ENCODE results near the gene TMEM184A. TPM values are rescaled to one million over a fixed set of nuclear protein-coding genes. Genes with fewer than 3 reads are reported as not detected.

The TMEM184A gene
- total RNA-seq, 1 donor from 2014 or later = 6.6 TPM

- H3K27ac Mint-ChIP-seq = no peak overlapping the region
- no peaks in the 10 kb centered on the region for H3K36me3 Mint-ChIP-seq
- no peaks in the 10 kb centered on the region for H3K9me3 Mint-ChIP-seq
- no peak for TF ChIP-seq CTCF (conservative IDR thresholded peaks at IDR 0.05)
- H3K4me1 Mint-ChIP-seq (ENCODE audit: unreplicated experiment) = peaks cover 5% of the 10 kb centered on the region
- no peak overlapping the region for H3K4me3 Mint-ChIP-seq
- no peak for DNase-seq (ENCODE audit: extremely low spot score, unreplicated experiment)
- peaks cover 49% of the 10 kb centered on the region for H3K27me3 Mint-ChIP-seq
Measured at GRCh38 chr7:1592299-1592871, 36.4 kb upstream of the TMEM184A start.

DNA sequence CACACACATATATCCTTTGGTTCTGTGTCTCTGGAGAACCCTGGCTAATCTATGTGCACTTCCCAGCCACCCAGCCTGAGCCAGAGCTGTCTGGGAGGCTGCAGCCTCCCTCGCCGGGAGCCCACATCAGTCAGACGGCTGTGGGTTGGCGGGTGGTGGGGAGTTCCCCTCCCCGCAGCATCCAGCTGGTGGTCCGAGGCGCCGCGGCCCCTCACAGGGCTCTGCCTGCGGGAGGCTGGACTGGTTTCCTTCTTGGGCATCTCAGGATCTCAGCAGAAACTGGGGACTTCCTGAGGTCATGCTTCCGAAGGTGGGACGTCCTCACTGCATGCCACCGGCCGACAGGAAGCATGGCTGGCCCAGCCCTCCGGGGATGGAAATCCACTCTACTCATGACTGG is 35.9 kb upstream of the TMEM184A start:
- TF ChIP-seq CTCF (conservative IDR thresholded peaks at IDR 0.05) = no peak
- Mint-ChIP-seq H3K27ac (no peak overlapping the region), H3K27me3 (peaks cover 47% of the 10 kb centered on the region), H3K4me1 (ENCODE audit: unreplicated experiment) (peaks cover 5% of the 10 kb centered on the region), H3K36me3 (no peaks in the 10 kb centered on the region), H3K9me3 (no peaks in the 10 kb centered on the region), H3K4me3 (no peak overlapping the region)
- DNase-seq (ENCODE audit: extremely low spot score, unreplicated experiment) = no peak

DNA sequence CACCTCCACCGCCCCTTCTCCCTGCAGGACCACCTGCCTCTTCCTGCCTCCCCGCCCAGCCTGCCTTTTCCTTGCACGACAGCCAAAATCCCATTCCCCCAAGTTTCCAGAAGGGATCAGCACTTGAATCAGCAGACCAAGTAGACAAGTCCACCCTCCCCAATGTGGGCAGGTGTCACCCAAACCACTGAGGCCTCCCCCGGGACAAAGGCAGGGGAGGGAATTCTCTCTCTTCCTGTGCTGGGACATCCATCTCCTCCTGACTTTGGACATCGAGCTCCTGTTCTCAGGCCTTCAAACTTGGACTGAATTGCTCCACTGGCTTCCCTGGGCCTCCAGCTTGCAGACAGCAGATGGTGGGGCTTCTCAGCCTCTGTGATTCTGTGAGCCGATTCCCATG is 35.4 kb upstream of the TMEM184A start:
- Mint-ChIP-seq H3K27me3 (peaks cover 44% of the 10 kb centered on the region), H3K27ac (no peak overlapping the region), H3K4me1 (ENCODE audit: unreplicated experiment) (peaks cover 5% of the 10 kb centered on the region), H3K4me3 (no peak overlapping the region), H3K36me3 (no peaks in the 10 kb centered on the region), H3K9me3 (no peaks in the 10 kb centered on the region)
- DNase-seq (ENCODE audit: extremely low spot score, unreplicated experiment) = no peak
- TF ChIP-seq CTCF (conservative IDR thresholded peaks at IDR 0.05) = no peak

DNA sequence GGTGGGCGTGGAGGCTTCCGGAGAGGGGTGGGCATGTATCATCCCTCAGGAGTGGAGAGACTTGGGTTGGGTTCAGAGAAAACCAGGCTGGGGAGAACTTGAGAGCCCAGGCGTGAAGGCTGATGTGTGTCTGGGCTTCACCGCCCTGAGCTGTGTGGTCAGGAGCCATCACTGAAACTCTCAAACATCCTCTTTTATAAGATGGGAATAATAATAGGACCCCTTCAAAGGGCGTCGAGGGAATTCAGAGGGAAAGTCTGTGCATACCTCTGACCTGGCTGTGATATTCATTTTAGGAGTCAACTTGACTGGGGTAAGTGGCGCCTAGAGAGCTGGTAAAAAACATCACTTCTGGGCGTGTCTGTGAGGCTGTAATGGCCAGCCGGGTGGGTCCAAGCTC is 34.9 kb upstream of the TMEM184A start:
- no peak overlapping the region for H3K27ac Mint-ChIP-seq
- H3K36me3 Mint-ChIP-seq = no peaks in the 10 kb centered on the region
- DNase-seq (ENCODE audit: extremely low spot score, unreplicated experiment) = no peak
- H3K9me3 Mint-ChIP-seq = no peaks in the 10 kb centered on the region
- H3K4me1 Mint-ChIP-seq (ENCODE audit: unreplicated experiment) = peaks cover 5% of the 10 kb centered on the region
- peaks cover 39% of the 10 kb centered on the region for H3K27me3 Mint-ChIP-seq
- no peak for TF ChIP-seq CTCF (conservative IDR thresholded peaks at IDR 0.05)
- no peak overlapping the region for H3K4me3 Mint-ChIP-seq

GRCh38 chr7:1590476-1590875 is 34.5 kb upstream of the TMEM184A start:
- TF ChIP-seq CTCF (conservative IDR thresholded peaks at IDR 0.05) = no peak
- Mint-ChIP-seq H3K27ac (no peak overlapping the region), H3K9me3 (no peaks in the 10 kb centered on the region), H3K4me3 (no peak overlapping the region), H3K4me1 (ENCODE audit: unreplicated experiment) (peaks cover 5% of the 10 kb centered on the region), H3K27me3 (peaks cover 36% of the 10 kb centered on the region), H3K36me3 (no peaks in the 10 kb centered on the region)
- no peak for DNase-seq (ENCODE audit: extremely low spot score, unreplicated experiment)

GRCh38 chr7:1588978-1589377 is 33.0 kb upstream of the TMEM184A start:
- no peak for TF ChIP-seq CTCF (conservative IDR thresholded peaks at IDR 0.05)
- H3K27ac Mint-ChIP-seq = no peak overlapping the region
- H3K4me1 Mint-ChIP-seq (ENCODE audit: unreplicated experiment) = peaks cover 5% of the 10 kb centered on the region
- no peak overlapping the region for H3K4me3 Mint-ChIP-seq
- H3K36me3 Mint-ChIP-seq = no peaks in the 10 kb centered on the region
- H3K9me3 Mint-ChIP-seq = no peaks in the 10 kb centered on the region
- H3K27me3 Mint-ChIP-seq = peaks cover 30% of the 10 kb centered on the region
- DNase-seq (ENCODE audit: extremely low spot score, unreplicated experiment) = no peak

Measured in type B pancreatic cell (in vitro differentiated cells).